GDM1 (cell line): ENCODE data around the gene SARDH.

ENCODE experiments used
- DNase-seq: peaks from one replicate; lab custom pipeline; 2025; lab: John Stamatoyannopoulos, UW

SARDH gene

DNA sequence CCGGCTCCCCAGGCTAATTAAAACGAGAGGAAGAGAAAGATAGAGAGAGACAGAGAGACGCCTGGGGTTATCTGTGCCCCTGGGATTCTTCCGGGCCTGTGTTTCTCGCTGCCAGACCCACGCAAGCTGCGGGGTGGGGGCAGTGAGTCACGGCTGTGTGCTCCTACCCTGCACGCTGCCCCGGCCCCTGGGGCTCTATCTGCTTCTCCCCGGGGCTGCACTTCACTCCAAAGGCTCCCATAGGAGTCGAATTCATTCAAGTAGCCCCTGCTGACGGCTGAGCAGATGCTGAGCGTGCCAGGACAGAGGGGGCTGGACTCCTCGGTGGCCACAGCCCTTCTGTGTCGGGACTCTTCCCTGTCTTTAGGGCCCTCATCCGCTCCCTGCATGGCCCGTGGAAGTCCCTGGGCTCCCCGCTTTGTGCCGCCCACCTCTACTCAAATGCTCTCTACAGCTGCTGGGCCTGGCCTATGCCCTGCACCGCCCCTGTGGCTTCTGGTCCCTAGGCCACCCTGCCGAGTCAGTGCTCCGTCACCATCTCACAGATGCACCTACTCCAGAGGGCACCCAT is 22.8 kb downstream of the SARDH start:
- DNase-seq, result no peak

DNA sequence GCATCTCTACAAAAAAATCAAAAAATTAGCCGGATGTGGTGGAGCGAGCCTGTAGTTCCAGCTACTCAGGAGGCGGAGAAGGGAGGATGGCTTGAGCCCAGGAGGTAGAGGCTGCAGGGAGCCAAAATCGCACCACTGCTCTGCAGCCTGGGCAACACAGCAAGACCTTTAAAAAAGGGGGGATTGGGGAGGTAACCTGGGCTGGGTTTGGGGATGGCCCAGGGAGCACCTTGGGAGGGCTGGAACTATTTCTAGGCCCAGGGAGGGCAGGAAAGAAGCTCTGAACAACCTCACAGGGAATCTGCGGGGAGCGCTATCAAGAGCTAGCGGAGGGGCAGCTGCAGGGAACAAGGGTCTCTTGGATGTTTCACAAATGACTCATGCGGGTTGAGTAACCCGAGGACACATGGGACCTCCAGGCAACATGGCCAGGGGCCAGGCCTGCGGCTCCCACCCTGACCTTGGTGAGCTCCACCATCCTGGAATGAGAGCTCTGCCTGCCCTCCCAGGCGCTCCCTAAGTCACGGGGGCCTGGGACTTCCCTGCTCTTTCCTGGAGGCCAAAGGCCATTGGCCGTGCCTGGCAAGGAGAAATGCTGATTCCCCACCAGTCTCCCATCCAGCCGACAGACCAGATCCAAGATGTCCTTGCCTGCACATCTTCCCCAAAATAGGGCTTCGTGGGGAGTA is 23.4 kb downstream of the SARDH start:
- no peak for DNase-seq

DNA sequence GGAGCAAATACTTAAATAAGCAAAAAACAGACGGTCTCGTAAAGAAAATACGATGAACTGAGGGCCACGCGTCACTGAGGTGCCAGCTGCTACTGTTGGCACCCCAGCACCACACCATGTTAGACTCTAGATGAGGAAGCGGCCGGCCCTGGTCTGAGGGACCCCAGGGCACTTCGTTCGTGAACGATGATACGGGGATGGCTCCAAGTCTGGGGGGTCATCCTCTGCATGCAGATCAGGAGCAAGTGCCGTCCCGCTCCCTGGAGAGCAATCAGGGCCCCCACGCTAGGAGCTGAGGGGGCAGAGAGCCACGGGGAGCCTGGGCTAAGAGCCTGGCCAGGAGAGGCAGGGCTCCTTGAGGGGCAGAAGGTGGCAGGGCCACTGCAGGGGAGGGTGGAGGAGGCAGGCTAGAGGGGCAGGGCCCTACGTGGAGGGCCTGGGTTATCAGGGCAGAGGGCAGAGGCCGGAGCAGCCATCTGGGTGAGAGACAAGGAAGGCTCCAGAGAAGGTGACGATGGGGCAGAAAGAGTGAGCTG is 24.1 kb downstream of the SARDH start:
- DNase-seq, result no peak

DNA sequence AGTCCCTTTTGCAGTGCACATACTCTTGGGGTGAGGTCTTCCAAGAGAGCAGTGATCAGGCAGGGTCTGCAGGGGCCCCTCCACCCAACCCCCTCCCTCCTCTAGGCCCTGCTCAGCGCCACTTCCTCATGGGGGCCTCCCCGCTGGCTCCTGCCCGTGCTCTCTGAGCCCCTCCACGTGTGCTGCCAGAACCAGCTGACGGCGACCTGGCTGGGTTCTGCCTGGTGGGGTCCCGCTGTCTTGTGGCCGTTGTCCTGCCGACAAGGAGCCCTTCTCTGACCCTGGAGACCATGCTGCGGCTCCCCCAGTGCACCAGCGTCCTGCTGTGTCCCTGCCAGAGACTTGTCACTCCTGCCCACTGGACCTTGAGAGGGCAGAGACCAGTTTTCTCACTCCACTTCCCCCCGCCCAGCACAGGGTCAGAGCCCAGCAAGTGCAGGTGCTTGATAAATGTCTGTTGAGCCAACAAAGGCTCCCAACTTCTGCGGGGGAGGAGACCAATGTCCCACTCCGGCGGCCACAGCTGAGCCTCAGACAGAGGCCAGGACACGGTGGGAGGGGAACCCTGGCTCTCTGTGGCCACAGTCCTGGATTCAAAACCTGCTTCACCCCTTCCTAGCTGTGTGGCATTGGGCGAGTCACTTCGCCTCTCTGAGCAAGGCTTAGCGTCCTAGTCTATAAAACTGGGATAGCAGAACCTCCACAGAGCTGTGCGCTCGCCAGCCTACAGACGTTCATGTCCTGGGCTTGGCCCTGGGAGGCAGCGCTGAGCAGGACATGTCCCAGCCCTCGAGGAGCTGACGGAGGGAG is 24.8 kb downstream of the SARDH start:
- no peak for DNase-seq

DNA sequence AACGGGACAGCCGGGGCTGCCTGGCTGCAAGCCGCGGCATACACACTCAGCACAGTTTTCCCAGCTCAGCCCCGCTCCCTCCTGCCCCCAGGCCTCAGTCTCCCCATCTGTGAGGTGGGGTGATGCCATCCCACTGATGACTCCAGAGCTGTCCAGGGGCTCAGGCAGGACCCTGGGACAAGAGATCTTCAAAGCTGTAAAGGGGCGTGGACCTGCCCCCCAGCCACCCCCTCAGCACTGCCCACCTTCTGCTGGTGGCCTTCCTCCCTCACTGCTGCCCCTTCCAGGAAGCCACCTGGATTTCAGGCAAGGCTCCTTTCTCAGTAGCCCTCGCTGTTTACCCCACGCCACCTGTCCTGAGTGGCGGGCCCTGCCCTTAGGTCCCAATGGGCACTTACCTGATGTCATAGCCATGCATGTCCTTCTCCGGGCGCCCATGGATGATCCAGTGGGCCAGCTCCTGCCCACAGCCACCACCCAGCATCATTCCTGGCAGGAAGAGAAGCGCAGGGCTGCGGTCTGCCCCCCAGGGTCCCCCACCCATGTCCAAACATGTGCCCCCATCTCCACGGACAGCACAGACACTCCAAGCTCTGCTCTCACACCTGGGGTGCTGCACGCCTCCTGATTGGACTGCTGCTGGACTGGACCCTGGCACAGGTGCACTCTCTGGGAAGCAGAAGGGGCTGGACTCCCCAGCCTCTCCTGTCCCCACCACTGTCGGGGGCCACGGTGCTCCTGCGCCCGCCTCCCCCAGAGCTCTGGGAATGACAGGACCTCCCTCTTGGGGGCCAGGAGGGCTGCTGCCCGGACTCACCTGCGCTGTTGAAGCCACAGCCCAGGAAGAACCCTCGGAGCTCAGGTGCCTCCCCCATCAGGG is 25.7 kb downstream of the SARDH start:
- no peak for DNase-seq

DNA sequence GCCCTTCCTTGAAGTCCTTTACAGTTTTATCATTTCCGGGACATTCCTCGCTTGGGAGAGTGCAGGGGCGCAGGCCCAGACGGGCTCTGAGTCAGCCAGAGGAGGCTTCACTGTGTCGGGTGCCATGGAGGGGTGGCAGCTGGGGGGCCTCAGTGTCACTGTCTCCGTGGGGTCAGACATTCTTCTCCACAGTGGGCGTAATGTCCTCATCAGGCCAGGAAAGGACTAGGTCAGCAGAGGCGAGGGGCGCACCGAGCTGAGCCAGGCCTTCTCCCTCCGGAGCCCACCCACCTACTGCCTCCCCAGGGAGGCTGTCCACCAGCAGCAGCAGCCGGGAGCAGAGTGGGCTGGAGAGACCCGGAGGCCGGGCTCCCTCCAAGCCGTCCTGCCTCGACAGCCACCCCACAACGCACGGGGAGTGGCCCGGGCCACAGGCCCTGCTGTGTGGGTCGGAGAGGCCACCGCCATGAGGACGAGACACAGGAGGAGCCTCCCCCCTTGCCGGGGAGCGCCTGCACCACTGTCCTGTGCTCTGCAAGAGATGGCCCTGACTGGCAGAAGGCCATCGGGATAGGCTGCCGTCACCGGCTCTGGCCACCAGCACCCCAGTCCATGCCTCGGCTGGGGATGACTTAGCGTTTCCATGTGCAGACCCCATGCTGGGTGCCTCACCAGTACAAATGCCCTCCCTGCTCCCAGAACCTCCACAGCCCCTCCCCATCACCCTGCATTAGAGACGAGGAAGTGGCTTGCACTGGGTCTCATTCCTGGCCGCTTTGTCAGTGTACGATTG is 26.5 kb downstream of the SARDH start:
- DNase-seq, result no peak

DNA sequence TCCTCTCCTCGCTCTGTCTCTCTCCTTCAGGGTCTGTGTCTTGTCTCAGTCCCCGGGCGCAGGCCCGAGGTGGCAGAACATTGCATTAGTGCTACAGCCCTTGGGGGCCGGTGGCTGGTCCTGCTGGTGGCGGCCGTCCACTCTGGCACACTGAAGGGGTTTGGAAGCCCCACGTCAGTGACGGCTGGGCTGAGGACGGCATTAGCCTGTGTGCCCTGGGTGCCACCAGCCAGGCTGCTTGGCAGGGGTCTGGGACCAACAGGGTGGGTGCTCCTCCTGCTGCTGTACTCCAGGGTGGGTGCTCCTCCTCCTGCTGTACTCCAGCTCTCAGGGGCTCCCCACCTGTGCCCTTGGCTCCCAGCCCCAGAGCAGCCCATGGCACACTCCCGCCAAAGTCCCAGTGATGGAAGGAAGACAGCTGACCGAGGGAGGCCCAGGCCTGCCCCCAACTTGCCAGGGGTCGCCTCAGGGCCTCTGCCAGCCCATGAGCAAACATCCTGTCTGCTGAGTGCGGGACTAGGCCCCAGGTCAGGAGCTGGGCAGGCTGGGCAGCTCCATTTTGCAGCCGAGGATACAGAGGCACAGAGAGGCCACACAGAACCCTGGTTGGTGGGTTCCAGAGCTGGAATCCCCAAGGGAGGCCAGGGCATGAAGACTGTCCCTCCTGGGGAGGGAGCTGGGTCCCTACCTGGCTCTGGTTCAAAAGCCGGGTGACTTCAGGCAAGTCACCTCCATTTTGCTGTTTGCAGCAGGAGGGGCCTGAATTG is 27.3 kb downstream of the SARDH start:
- DNase-seq, result no peak

DNA sequence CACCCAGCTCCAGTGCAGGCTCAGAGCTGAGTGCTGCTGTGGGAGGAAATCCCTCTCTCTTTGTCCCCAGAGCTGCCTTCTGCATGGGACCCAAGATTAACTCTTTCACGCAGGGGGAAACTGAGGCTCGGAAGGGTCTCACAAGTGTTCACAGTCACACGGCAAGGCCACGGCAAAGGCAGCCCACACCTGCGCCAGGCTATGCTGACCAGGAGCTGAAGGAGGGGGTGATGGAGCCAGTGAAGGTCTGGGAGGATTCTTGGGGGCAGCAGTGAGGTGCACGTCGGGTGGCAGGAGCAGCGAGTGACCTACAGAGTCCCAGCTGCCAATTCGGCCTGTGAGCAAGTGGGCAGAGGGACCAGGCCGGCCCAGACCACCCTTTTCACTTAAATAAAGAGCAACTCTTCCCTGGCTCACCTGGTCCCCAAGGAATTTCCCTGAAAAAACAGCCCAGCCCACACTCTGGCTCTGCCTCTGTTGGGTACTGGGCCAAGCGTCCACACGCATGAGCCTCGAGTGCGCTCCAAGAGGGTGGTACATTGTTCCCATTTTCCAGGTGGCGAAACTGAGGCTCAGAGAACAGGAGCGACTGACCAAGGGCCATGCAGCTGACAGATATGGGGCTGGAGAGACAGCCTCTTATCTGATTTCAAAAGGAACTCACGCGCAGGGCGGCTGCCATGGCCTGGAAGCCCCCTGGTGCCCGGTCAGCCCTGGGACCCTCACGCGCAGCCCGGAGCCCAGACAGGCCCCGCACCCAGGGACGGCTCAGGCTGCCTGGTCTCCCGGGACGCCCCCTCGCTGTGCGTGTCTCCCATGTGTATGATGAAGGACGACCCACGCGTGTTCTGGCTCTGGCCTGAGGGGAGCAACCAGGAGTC is 28.2 kb downstream of the SARDH start:
- no peak for DNase-seq

DNA sequence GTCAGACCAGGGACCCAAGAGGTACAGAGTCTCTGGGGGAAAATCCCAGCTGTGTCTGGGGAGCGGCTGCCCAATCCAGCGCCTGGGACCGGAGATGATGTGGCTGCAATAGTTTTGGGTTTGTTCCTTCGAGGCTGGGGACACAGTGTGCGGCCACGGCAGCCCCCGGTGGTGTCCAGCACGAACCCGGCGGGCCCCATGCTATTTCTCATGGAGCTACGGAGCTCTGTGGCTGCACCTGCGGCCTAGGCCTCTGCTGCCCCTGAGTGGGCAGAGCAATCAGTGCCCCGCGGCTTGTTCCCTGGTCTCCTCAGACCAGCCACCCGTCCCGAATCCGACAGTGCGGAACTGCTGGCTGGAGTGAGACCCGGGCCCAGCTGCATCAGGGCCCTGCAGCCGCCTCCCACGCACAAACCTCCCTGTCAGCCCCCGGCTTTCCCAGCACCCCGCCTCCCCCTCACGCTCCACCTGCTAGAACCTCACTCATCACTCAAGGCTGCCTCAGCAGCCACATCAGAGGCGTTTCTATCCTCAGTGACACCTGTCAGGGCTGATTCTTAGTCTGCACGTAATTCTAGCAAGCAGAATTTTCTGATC is 29.0 kb downstream of the SARDH start:
- DNase-seq, result no peak

DNA sequence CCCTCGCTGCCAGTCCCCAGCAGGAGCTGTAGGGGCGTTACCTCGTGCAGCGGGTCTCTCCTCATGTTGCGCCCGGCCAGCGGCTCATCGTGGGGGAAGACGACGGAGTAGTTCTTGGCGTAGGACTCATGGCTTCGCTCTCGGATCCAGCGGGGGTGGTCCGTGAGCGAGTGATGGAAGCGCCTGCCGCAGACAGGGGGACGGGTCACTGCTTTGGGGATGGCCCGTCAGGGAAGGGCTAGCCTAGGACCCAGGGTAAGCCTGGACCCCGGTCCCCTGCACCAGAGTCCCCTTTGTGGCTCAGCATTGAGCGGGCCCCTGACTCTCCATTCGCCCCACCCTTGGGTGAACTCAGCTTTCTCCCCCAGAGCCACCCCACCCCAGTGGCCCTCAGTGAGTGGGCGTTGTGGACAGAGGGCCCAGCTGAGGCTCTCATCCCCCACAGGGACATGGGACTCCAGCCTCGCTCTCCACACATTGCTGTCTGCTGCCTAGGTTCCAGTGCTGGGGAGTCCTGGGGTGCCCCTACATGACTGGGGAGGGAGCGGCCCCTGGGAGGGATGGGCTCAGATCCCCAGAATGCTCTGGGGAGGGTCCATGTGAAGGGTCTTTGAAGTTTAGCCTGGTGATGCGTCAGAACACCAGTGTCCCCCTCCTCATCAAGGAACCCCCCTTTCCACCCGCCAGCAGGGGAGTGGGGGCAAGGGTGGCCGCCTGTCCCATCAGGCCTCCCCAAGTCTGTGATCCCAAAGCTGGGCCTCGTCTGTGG is 29.7 kb downstream of the SARDH start:
- no peak for DNase-seq

DNA sequence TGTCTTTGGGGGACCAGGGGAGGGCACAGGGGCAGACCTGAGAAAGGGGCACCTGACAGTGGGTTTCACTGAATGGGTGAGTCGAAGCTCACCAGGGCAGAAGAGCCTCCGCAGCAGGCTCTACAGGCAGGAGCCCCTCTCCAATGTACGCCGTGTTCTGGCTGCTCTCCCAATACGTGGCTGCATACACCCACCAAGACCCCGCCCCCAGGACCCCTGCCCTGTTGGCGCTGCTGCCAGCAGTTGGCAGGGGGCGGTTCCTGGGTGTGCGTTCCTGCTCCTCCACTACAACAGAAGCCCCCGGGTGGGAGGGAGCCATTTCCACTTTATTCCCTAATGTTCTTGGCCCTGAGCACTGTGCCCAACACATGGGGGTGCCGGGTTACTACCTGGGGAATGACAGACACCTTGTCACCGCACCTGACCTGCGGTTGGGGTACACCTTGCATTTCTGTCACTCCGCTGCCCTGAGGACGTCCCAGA is 30.3 kb downstream of the SARDH start:
- no peak for DNase-seq

DNA sequence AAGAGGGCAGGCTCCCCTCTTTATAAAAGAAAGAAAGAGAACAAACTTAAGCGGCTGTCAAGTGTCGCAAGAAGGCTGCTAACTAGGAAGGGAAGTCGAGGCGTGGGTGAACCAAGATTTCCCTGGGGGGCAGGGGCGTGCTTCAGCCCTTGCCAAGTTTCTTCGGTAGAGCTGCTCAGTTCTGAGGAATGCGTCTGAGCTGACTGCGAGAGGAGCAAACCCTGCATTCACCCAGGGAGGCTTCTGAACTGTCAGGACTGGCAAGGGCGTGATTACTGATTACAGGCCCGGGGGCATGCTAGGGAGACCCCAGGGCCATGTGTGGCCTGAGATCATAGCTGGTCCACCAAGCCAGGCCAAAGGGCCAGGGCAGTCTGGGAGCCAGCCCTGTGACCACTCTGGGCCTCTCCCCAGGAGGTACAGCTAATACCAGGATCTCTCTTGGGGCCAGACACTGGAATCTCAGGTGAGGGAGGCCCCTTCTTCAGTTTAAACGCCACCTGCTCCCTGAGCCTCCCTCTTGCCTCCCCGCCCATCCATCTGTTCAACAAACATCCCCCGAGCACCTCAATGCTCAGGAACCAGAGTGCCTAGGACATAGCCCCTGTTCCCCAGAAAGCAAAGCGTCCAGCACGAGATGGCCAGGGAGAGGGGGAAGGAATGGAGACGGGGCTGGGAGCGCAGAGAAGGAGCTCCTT is 30.9 kb downstream of the SARDH start:
- no peak for DNase-seq

DNA sequence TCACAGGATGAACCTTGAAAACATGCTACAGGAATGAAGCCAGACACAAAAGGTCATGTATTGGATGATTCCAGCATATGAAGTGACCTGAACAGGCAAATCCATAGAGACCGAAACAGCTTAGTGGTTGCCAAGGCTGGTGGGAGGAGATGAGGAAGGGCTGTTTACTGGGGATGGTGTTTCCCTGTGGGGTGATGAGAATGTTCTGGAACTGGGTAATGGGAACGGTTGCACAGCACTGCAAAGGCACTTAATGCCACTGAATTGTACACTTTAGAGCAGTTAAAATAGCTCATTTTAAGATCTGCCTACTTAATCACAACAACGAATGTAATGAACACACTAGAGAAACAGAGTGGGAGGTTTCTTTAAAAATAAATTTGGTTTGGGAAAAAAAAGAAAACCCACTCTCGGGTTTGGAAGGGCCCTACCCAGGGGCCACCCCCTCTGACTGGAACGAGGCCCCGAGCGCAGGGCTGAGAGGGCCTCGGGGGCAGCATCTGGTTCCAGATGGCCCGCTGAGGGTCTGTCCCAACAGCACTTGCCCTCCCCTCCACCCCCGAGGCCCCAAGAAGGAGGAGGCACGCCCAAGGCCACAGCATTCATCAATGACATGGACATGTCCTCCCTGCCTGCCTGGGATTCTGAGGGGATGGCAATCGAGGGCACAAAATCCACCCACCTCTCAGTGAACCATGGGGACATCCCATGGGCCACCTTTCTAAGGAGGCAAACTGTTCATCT is 31.7 kb downstream of the SARDH start:
- DNase-seq, result no peak

DNA sequence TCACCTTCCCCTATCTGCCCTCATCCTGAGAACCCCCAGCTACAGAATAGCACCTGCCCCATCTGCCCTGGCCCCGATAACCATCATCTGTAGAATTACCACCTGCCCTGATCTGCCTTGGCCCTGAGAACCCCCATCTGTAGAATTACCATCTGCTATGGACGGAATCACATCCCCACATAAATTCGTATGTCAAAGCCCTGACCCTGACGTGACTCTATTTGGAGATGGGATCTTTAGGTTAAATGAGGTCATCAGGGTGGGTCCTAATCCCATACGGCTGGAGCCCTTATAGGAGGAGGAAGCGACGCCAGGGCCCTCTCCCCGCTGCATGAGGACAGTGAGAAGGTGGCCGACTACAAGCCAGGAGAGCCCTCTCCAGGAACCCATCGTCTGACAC is 32.6 kb downstream of the SARDH start:
- no peak for DNase-seq

DNA sequence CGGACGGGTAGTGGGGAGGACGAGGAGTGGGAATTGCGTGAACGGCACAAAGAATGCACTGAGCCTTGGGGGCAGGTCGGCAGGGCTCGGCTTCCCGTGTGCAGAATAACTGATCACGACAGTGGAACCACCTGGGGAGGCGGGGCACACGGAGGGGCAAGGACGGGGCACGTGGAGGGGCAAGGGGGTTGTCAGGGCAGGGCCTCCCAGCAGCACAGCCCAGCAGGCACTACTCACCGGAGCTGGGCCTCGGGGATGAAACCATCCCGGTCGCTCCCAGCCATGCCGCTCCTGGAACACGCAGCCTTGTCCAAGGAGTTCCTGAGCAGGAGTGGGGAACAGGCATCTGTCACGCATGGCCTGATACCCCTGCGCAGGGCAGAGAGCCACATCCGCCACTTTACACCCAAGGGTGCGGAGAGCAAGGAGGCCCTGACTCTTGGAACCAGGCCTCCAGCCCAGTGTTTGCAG is 33.4 kb downstream of the SARDH start:
- DNase-seq, result no peak

DNA sequence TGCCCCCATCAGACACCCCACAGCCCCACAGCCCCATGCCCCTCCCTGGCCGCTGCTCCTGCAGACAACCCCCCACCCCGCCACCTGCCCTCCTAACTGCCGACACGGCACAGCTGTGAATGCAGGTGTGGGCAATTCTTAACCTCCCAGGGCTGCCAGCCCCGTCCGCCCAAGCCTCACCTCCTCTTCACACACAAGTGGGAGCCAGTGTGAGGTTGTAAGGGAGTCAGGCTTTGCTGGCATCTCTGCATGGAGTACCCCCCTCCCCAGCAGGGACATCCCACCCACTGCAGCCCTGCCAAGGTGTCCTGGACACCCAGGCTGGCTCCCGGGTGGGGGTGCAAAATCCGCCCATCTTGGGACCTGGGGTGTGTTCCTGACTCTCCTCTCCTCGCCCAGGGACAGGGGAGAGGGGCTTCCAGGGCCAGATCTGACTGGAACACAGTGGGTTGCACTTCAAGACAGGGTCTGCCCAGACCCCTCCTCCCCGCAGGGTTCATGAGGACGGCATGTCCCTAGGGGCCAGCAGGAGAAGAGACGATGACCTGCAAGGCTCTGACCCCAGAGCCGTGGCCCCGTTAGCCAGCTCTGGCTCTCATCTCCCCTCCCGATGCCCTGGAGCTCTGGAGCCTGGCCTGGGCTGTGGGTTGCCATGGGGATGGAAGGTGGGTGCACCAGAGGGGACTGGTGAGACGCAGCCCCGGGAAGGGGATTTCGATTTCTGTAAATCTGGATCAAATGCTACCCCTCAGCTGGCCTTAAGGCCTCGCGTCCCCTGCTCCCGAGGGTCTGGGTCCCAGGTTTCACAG is 34.4 kb downstream of the SARDH start:
- DNase-seq, result no peak
